NCI-H128 (cell line): ENCODE data around the gene ASCL2.
"Not testable (repeated sequence)": the region's sequence is repeated elsewhere in the genome, so short reads cannot be mapped to it uniquely, and the experiment has no call there.

Experiments used
- DNase-seq: peaks from one replicate; lab custom pipeline; 2025; ENCODE audit not compliant: unreplicated experiment; lab: John Stamatoyannopoulos, UW

The ASCL2 gene

DNA sequence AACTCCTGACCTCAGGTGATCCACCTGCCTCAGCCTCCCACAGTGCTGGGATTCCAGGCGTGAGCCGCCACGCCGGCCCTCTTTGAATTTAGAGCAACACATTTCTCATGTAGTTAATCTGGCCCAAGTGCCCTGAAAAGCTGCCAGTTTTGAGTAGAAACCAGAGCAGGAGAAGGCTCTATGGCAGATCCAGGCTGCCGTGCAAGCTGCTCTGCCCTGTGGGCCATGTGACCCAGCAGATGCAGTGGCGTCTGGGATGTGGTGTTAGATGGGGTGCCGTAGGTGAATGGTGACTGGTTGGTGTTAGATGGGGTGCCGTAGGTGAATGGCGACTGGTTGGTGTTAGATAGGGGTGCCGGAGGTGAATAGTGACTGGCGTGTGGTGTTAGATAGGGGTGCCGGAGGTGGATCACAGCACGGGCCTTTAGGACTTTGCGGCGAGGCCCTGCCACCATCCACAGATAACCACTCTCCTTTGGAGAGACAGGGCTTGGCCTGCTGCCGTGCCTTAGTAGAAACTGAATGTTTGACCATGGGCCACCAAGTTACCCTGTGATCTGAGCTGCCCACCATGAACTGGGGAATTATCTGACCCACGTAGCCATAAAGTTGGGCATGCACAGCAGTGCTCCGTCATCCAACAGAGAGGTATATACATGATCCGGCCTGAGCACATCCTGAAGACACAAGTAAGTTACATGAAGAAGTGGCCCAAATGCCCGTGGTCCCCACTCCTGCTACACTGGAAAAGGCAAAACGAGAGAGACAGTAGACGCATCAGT lies 32.7 kb downstream of the ASCL2 start:
- no peak for DNase-seq

DNA sequence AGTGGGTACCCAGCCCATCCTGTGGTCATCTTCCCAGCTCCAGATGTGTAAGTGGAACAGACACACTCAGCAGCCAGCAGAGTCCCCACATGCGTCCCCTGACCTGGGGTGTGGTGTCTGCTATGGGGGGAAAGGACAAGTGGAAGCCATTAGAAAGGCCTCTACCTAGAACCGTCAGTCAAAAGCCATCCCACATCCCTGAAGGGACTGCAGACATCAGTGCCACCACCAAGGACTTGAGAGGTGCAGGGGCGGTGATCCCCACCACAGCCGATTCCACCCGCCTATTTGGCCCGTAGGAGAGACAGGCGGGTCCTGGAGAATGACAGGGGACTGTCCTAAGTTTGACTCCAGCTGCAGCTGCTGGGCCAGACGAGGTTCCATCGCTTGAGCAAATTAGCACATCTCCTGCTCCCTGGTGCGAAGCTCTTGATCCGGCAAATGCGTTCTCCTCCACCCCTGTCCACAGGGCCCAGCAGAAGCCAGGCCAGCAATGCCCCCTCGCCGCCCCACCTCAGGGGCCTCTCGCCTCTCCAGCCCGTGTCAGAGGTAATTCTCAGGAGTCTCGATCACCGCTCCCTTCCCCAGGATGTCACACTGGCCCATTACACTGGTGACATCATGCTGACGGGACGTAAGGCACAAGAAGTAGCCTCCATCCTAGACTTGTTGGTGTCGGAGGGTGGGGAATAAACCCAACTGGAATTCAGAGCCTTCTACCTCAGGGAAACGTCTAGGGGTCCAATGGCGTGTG lies 33.8 kb downstream of the ASCL2 start:
- not testable (repeated sequence) for DNase-seq

DNA sequence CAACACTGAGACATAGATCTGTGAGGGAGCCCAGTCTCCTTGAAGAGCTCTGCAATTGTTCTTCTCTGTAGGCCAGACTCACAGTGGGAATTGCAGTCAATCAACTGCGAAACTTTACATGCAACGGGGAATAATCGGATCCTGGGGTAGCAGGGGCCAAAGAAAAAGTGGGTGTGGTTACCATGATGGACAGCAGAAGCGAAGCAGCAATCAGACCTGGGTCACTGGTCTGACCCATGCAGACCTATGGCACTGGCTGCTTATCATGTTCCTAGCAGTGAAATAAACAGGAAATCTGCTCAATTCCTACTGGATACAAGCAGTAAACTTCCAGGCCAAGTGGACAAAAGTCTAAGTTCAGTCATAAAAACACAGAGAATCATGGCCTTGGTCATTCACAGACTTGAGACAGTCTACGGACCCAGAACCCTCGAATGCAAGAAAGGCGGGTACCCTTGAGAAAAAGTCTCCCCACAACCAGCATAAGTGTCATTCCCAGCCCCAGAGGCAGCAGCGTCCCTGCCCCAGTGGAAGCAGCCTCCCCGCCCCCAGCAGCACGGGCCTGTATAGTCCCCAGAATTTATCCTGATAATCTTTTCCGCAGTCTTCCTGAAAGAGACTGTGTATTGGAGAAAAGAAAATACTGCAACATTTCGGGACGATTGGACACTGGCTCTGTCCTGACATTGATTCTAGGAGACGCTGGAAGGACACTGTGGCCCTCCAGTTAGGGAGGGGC lies 34.6 kb downstream of the ASCL2 start:
- no peak for DNase-seq

DNA sequence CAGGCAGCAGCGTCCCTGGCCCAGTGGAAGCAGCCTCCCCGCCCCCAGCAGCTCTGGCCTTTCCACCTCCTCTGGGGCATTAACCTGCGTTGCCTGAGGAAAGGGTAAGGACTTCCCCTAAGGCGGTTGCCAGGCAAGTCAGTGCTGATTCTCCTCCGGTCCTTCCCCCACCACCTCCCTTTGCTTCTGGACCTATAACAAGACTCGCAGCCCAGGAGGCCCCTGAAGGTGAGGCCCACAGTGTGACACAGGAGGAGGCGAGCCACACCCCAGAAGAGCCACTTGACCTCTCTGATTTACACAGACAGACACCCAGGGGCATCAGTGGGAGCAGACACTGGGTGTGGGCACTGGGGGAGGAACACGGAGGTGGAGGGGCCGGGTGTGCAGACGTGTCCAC lies 35.4 kb downstream of the ASCL2 start:
- no peak for DNase-seq

DNA sequence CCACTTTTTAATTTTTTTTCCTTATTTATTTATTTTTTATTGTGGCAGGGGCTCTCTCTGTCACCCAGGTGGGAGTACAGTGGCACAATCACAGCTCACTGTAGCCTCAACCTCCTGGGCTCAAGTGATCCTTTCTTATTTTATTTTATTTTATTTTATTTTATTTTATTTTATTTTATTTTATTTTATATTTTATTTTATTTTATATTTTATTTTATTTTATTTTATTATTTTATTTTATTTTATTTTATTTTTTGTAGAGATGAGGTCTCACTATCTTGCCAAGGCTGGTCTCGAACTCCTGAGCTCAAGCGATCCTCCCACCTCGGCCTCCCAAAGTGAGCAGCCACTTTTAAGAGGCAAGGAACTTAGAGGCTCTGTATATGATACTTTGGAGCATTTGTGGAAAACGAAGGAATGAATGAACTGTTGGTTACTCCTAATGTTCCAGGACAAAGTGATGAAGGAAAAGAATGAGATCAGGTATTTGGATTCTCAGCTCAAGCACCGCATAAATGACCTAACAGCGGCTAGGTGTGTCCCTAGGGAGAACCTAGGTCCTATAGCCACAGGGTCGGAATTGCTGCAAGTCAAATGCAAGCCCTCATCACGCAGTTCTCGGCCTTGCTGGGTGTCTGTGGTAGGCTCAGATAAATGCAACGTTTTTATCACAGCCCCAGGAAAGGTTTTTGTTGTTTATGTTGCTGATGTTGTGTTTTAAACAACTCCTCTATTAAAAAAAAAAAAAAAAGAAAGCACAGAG lies 36.5 kb downstream of the ASCL2 start:
- DNase-seq, result no peak

DNA sequence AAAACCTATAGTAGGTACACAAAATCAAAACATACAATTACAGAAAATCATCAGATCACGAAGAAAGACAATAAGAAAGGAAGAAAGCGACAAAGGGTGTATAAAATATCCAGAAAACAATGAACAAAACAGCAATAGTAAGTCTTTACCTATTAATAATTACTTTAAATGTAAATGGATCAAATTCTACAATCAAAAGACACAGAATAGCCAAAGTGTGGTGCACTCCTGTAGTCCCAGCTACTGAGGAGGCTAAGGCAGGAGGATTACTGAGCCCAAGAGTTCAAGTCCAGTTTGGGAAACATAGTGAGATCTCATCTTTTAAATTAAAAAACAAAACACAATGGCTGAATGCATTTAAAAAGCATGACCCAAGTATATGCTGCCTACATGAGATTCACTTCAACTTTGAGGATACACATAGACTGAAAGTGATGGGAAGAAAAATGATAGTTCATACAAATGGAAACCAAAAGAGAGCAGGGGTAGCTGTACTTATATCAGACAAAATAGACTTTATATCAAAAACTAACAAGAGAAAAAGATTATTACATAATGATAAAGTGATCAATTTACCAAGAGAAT lies 40.6 kb downstream of the ASCL2 start:
- no peak for DNase-seq

DNA sequence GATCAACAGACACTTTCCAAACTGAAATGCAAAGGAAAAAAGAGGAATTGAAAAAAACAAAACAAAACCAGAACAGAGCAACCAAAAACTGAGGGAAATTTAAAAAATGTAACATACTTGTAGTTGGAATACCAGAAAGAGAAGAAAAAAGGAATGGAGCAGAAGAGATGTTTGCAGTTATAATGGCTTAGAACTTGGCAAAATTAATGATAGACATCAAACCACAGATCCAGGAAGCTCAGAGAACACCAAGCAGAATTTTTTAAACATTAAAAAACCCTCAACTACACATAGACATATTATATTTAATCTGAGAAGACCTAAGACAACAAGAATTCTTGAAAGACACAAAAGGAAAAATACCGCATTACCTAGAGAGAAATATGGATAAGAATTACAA lies 46.1 kb downstream of the ASCL2 start:
- DNase-seq, result no peak

DNA sequence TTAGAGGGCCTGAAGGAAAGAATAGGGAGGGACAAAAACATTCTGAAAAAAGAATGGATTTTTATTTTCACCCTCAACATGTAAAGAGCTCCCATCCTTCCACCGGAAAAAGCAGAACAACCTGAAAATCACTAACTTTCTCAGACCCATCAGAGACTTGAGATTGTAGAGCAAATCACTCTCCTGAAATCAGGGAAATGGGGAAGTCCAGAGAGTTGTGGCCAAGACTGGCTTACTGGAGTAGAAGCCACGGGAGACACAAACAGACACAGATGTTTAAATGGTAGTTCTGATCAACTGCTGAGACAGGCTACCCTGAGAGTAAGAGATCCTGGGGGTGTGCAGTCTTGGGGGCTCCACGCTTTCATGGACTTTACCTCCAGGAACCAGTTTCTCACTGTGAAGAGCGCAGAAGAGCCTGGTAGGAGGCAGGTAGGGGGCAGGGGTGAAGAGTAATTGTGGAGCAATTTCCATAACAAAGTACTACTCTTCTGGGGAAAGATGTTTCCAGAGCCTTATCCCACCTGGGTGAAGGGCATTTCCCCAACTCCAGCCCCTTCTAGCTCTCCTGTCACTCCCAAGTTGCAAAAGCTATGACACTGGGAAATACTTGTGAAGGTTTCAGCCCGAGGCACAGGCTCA lies 47.1 kb downstream of the ASCL2 start:
- no peak for DNase-seq

DNA sequence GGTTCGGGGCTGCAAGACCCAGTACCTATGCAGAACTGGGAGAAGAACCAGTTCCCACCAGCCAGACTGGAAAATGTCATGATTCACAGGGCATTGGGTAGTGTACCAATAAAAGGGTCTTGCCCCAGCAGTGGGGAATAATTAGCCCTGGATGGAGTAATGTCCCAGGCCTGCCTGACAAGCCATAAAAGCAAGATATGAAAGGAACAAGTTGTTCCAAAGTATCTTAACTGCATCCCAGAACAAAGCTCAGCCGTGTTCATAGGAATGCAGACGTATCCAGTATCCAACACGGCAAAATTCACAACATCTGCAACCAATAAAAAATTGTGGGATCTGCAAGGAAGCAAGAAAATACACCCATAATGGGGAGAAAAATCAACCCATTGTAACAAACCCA lies 47.9 kb downstream of the ASCL2 start:
- no peak for DNase-seq

DNA sequence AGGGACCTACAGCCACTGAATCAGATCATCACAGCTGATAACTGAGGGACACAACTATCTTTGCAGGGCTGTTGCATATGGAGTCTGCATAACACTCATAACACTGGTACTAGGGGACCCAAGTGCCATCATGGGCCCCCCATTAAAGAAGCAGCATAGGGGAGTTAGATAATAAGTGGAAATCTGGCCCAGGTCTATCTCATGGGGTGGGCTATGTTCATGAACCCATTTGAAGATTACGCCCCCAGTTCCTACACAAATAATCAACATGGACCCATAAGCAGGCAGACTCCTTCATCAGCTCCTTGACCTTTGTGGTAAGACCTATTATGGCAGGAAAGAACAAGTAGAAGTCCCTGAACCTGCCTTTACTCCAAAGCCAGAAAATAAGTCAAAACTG lies 48.8 kb downstream of the ASCL2 start:
- DNase-seq, result no peak

DNA sequence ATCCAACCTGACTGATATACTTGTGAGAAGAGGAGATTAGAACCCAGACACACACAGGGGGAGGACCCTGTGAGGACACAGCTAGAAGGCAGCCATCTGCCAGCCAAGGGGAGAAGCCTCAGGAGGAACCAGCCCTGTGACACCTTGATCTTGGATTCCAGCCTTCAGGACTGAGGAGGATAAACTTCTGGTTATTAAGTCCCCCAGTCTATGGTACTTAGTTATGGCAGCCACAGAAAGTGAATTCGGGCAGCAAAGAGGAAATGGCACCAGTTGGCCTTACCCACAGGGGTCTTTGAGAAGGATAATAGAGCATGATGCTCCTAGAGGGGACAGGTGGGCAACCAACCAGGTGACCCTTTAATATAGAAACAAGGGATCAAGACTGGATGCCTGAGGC lies 49.4 kb downstream of the ASCL2 start:
- no peak for DNase-seq

DNA sequence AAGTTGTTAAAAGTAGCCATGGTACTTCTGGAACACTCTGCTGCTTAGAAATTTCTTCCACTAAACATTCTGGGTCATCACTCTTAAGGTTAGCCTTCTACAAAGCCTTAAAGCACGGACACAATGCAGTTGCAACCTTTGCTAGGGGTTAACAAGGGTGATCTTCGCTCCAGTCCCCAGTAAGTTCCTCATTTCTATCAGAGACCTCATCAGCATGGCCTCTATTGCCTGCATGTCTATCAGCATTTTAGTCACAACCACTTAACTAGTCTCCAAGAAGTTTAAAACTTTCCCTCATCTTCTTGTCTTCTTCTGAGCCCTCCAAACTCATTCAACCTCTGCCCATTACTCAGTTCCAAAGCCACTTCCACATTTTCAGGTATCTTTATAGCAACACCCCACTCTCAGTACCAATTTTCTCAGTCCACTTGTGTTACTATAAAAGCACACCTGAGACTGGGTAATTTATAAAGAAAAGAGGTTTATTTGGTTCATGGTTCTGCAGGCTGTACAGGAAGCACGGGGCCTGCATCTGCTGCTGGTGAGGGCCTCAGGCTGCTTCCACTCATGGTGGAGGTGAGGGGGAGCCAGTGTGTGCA lies 50.1 kb downstream of the ASCL2 start:
- DNase-seq, result no peak

DNA sequence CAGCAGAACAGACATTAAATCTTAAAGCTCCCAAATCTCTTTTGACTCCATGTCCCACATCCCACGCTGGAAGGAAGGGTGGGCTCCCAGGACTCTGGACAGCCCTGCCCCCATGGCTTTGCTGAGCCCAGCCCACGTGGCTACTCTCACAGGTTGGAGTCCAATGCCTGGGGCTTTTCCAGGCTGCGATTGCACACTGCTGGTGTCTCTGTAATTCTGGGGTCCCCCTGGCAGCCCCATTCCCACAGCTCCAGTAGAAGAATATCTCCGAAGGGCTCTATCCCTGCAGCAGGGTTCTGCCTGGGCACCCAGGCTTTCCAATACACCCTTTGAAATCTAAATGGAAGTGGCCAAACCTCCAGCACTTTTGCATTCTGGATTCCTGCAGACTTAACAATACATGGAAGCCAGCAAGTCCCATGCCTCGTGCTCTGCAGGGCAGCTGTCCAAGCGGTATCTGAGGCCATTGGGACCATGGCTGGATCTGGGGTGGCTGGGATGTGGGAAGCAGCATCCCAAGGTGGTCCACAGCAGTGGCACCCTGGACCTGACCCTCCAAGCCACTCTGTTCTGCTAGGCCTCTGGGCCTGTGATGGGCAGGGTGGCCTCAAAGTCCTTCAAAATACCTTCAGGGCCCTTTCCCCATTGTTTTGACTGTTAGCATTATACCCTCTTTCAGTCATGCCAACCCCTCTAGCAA lies 50.9 kb downstream of the ASCL2 start:
- no peak for DNase-seq
